ENCODE results near the gene PLA2G12B.
"Not testable (repeated sequence)": the region's sequence is repeated elsewhere in the genome, so short reads cannot be mapped to it uniquely, and the experiment has no call there.

Gene PLA2G12B

GRCh38 chr10:72932259-72933015 lies 22.2 kb downstream of the PLA2G12B start:
- no peak for DNase-seq

GRCh38 chr10:72930276-72930675 lies 24.3 kb downstream of the PLA2G12B start:
- DNase-seq, result no peak

DNA sequence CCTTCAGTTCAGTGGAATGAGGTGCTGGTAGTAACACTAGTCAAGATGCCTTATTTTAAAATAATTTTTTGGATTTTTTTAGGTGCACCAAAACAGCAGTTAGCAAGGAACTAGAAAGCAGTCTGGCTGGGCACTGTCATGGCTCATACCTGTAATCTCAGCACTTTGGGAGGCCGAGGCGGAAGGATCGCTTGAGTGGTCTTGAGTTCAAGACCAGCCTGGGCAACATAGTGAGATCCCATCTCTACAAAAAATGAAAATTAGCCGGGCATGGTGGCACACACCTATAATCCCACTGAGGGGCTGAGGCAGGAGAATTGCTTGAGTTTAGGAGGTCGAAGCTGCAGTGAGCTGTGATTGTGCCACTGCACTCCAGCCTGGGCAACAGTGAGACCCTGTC lies 25.8 kb downstream of the PLA2G12B start:
- no peak for DNase-seq

- no peak for DNase-seq
These were observed 27.1 kb downstream of the PLA2G12B start for GRCh38 chr10:72927485-72927884.

DNA sequence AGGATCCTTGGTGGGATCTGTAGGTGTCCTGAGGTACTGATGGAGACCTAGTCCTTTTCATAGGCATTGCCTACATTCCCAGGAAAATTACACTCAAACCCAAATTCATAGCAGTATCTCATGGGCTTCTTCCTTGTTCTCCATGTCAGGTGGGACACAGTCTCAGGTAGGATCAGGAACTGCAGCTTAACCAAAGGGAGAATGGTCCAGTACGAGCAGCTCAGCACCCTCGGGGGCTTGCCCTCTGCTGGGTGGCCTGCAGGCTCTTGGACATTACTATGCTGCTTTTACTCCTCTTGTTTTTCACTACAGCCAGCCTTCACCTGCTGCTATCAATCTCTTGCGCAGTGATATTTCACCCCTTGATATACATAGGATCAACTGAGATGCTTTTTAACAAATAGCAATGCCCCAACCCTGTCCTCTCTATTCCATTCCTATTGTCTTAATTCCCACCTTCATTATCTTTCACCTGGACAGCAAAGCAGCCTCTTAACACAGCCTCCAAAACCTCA lies 28.6 kb downstream of the PLA2G12B start:
- DNase-seq, result no peak

GRCh38 chr10:72924351-72924750 lies 30.3 kb downstream of the PLA2G12B start:
- DNase-seq, result no peak

GRCh38 chr10:72921147-72921683 lies 33.4 kb downstream of the PLA2G12B start:
- DNase-seq, result not testable (repeated sequence)

DNA sequence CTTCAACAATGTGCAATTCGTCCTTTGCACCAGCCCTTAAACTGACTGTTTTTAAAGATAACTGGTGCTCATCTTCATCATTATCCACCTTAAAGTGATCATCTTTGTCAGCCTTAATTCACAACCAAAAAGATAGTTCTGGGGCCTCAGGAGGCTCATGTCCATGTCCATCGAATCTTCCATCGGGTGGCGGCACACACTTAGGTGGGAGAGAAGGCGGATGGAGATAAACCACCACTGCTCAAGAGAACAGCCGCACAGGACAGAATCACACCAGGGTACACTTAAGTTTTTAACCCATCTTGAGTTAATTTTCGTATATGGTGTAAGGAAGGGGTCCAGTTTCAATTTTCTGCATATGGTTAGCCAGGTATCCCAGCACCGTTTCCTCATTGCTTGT lies 36.3 kb downstream of the PLA2G12B start:
- DNase-seq, result no peak

GRCh38 chr10:72917803-72918332 lies 36.7 kb downstream of the PLA2G12B start:
- not testable (repeated sequence) for DNase-seq

GRCh38 chr10:72917201-72917600 lies 37.4 kb downstream of the PLA2G12B start:
- not testable (repeated sequence) for DNase-seq

DNA sequence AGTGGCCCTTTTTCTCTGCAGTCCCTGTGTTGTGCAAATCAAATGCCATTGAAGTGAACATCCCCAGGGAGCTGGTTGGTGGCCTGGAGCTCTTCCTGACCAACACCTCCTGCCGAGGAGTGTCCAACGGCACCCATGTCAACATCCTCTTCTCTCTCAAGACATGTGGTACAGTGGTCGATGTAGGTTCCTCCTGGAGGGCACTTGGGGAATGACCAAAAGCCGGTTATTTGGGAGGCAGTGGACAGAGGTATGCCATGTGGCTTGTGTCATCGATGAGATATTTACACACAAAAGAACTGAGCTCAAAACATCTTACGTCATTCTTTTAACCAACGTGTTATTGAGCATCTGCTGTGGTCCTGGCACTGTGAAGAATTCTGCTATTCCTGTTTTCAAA lies 41.3 kb downstream of the PLA2G12B start:
- DNase-seq, result no peak

GRCh38 chr10:72912736-72913135 lies 41.9 kb downstream of the PLA2G12B start:
- DNase-seq, result no peak

DNA sequence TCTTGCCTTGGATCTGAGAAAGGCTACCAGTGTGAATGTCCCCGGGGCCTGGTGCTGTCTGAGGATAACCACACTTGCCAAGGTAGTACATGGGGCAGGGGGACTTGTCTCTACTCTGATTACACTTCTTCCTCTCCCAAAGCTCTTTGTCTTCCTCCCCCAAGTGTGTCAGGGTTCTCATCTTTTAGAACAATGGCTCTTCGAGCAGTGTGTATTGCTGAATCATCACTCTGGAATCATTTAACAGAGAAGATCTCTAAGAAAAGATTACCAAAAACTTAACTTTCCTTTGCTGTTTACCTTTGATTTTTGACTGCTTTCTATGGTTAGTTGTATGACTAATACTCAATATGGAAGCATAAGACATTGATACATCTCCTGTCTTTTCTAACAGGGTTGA lies 42.8 kb downstream of the PLA2G12B start:
- DNase-seq, result no peak

GRCh38 chr10:72910705-72911104 lies 43.9 kb downstream of the PLA2G12B start:
- DNase-seq, result no peak

DNA sequence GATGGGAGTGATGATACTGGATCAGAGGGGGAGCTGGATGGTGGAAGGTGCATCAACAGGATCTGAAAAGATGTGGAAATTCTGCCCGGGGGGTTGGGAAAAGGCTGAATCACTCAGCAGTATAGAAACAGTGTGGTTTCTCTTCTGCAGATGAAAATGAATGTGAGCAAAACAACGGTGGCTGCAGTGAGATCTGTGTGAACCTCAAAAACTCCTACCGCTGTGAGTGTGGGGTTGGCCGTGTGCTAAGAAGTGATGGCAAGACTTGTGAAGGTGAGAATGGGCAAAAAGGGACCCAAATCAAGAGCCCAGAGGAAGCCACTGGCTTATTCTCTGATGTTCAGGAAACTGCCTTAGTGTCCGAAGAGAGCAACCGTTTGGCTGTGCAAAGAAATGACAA lies 48.2 kb downstream of the PLA2G12B start:
- no peak for DNase-seq

DNA sequence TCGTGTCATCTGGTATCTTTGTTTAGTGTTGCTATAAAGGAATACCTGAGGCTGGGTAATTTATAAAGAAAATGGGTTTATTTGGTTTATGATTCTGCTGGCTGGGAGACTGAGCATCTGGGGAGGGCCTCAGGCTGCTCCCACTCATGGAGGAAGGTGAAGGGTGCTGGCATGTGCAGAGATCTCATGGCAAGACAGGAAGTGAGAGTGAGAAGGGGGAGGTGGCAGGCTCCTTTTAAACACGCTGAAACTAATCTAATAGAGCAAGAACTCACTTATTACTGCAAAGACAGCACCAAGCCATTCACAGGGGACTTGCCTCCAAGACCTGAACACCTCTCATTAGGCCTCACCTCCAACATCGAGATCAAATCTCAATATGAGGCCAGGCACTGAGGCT lies 49.8 kb downstream of the PLA2G12B start:
- DNase-seq, result no peak

- DNase-seq, result not testable (repeated sequence)
These were observed 50.6 kb downstream of the PLA2G12B start for GRCh38 chr10:72903941-72904446.

DNA sequence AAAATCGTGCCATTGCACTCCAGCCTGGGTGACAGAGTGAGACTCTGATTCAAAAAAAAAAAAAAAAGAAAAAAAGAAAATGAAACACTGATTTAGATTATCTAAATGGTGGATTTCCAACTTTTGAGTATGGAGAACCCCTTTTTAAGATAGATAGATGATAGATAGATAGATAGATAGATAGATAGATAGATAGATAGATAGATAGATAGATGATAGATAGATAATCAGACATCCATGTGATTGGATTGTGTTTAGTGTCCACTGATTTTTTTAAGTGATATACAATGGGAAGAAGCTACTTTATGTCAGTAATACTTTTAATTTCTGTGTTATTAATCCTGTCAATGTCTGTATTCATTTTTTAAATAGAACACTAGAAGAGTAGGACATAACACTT lies 55.1 kb downstream of the PLA2G12B start:
- DNase-seq, result no peak

GRCh38 chr10:72898616-72899015 lies 56.0 kb downstream of the PLA2G12B start:
- DNase-seq, result no peak

GRCh38 chr10:72895236-72895850 lies 59.3 kb downstream of the PLA2G12B start:
- DNase-seq, result no peak

DNA sequence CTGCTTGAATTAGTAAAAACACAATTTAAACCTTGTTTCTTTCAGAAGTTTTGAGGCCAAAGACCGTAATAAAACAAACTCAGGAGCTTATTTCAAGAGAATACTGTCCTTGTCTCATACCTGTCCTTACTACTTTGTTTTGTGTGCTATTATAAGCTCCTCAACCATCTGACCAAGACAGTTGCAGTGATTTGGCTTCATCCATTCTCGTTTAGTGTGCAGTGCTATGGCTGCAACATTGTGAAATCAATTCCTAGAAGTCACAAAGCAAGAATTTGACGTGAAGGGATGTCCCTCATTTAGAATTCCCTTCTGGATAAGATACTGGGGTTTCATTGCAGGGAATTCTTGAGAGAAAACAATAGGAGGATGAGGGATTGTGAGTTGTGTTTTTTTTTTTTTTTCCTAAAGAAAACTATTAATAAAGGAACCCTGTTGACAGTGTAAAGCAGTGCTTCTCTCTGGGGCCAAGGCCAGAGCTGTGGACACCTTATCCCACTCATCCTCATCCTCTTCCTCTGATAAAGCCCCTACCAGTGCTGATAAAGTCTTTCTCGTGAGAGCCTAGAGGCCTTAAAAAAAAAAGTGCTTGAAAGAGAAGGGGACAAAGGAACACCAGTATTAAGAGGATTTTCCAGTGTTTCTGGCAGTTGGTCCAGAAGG lies 61.3 kb downstream of the PLA2G12B start, which contains the start of gene OIT3:
Gene OIT3 (plus strand): TSS at position 604 of the 663 bp plus-strand sequence. CDS start 60 bp downstream, outside the sequence.
- DNase-seq, result no peak

- DNase-seq, result no peak
These were observed 64.5 kb downstream of the PLA2G12B start for GRCh38 chr10:72890086-72890485.

GRCh38 chr10:72889391-72889831 lies 65.2 kb downstream of the PLA2G12B start:
- DNase-seq, result peak; percentile 8

Measured in NCI-H510A (cell line).